GM19240 (cell line): Measurements from ENCODE around the gene ZNF423.

Experiments used
- DNase-seq: peaks from one replicate; pipeline ENCODE4 v3.0.0; 2011; ENCODE audit warnings: low spot score; ENCODE audit not compliant: insufficient read length

ZNF423 gene

GRCh38 chr16:49441366-49441780 lies 414.5 kb downstream of the ZNF423 start:
- peak; percentile 57 for DNase-seq

- no peak for DNase-seq
Observed at GRCh38 chr16:49440156-49441065, 415.5 kb downstream of the ZNF423 start.

GRCh38 chr16:49439676-49440075 lies 416.2 kb downstream of the ZNF423 start:
- no peak for DNase-seq

GRCh38 chr16:49439050-49439449 lies 416.9 kb downstream of the ZNF423 start:
- no peak for DNase-seq
